ENCODE measurements around the gene FCRL5. TPM values are rescaled to one million over a fixed set of nuclear protein-coding genes. Genes with fewer than 3 reads are reported as not detected.
A peak's percentile ranks its signal among the peaks of the same experiment; 100 is the strongest.

The FCRL5 gene
- total and polyA plus RNA-seq, 8 donors = 0.02 to 1.4 (median 0.09) TPM; not detected in 3

GRCh38 chr1:157495285-157495684 lies 57.0 kb downstream of the FCRL5 start:
- WGBS, 2 donors = 65 to 77% methylated on average over 3 of the region's 3 CpGs
- H3K9me3 ChIP-seq = no peaks in the 10 kb centered on the region
- no peak overlapping the region for H3K27ac ChIP-seq
- DNase-seq (no peak), FAIRE-seq (no peak), ATAC-seq (no peak)
- no peak overlapping the region for H3K4me3 ChIP-seq
- H3K36me3 ChIP-seq = no peaks in the 10 kb centered on the region
- TF ChIP-seq CTCF (IDR thresholded peaks at IDR 0.05) = no peak
- intact Hi-C loops (cut with DNase I) = loop anchor here in 1 of 3 donors (10.0 kb wide), 2 partner anchors 330 to 400 kb away; partner anchors contain the start of gene ETV3L
- H3K4me1 ChIP-seq = no peaks in the 10 kb centered on the region
- H3K27me3 ChIP-seq = peaks cover 0 to 4% (median 0%) of the 10 kb centered on the region in 4 donors

- WGBS, 2 donors = 54 to 58% methylated on average over 4 of the region's 4 CpGs
- H3K27me3 ChIP-seq = peaks cover 0 to 4% (median 0%) of the 10 kb centered on the region in 4 donors
- no peaks in the 10 kb centered on the region for H3K36me3 ChIP-seq
- ATAC-seq (no peak), DNase-seq (no peak), FAIRE-seq (no peak)
- no peak overlapping the region for H3K27ac ChIP-seq
- H3K4me1 ChIP-seq = no peaks in the 10 kb centered on the region
- H3K9me3 ChIP-seq = no peaks in the 10 kb centered on the region
- intact Hi-C loops (cut with DNase I) = loop anchor here in 2 of 3 donors (5.0 to 10.0 kb wide), 5 partner anchors 117 to 399 kb away; partner anchors contain the start of gene ETV3L (in 1 of the 2)
- TF ChIP-seq CTCF (IDR thresholded peaks at IDR 0.05) = no peak
- H3K4me3 ChIP-seq = no peak overlapping the region
These were observed 58.2 kb downstream of the FCRL5 start for GRCh38 chr1:157494093-157494492.

- no peaks in the 10 kb centered on the region for H3K36me3 ChIP-seq
These were observed 61.7 kb downstream of the FCRL5 start for GRCh38 chr1:157490467-157491165.

GRCh38 chr1:157488156-157488555 lies 64.2 kb downstream of the FCRL5 start:
- Histone ChIP-seq H3K27me3 (no peaks in the 10 kb centered on the region), H3K4me1 (no peaks in the 10 kb centered on the region), H3K27ac (no peak overlapping the region), H3K36me3 (no peaks in the 10 kb centered on the region), H3K9me3 (no peaks in the 10 kb centered on the region), H3K4me3 (no peak overlapping the region)
- WGBS, 2 donors = 69 to 79% methylated on average over 2 of the region's 2 CpGs
- intact Hi-C loops (cut with DNase I) = loop anchor here in 1 of 3 donors (5.0 kb wide), 1 partner anchor 296 kb away; no protein-coding TSS in a partner anchor
- DNase-seq = no peak
- FAIRE-seq = no peak
- no peak for TF ChIP-seq CTCF (IDR thresholded peaks at IDR 0.05)
- ATAC-seq = no peak

More at GRCh38 chr1:157490467-157491165, 61.7 kb downstream of the FCRL5 start:
- peaks cover 0 to 4% (median 0%) of the 10 kb centered on the region in 4 donors for H3K27me3 ChIP-seq
- 19 to 23% methylated on average over 14 of the region's 14 CpGs for WGBS, 2 donors
- H3K4me3 ChIP-seq = no peak overlapping the region
- DNase-seq (peak in 5 of 6 donors; percentile 37 to 91 (median 69)), ATAC-seq (peak; percentile 79 to 92 (median 88)), FAIRE-seq (no peak)
- no peaks in the 10 kb centered on the region for H3K4me1 ChIP-seq
- H3K9me3 ChIP-seq = no peaks in the 10 kb centered on the region
- H3K27ac ChIP-seq = no peak overlapping the region
- TF ChIP-seq CTCF (IDR thresholded peaks at IDR 0.05) = peak; percentile 11 to 33 (median 30)
- intact Hi-C loops (cut with DNase I) = loop anchor here in 2 of 3 donors (5.0 to 10.0 kb wide), 5 partner anchors 113 to 396 kb away; partner anchors contain the start of gene ETV3L (in 1 of the 2)

GRCh38 chr1:157487504-157487903 lies 64.8 kb downstream of the FCRL5 start:
- intact Hi-C loops (cut with DNase I) = loop anchor here in 1 of 3 donors (5.0 kb wide), 1 partner anchor 295 kb away; no protein-coding TSS in a partner anchor
- FAIRE-seq = no peak
- H3K36me3 ChIP-seq = no peaks in the 10 kb centered on the region

More at GRCh38 chr1:157487504-157487903, 64.8 kb downstream of the FCRL5 start:
- Histone ChIP-seq H3K4me1 (no peaks in the 10 kb centered on the region), H3K9me3 (no peaks in the 10 kb centered on the region), H3K27ac (no peak overlapping the region), H3K4me3 (no peak overlapping the region), H3K27me3 (no peaks in the 10 kb centered on the region)
- no peak for TF ChIP-seq CTCF (IDR thresholded peaks at IDR 0.05)
- DNase-seq (no peak), ATAC-seq (no peak)
- 51 to 67% methylated on average over 1 of the region's 1 CpG for WGBS, 2 donors
